ENCODE data around the gene CEMIP. TPM values are rescaled to one million over a fixed set of nuclear protein-coding genes. Genes with fewer than 3 reads are reported as not detected.

Gene CEMIP
- total RNA-seq, 1 donor from 2014 or later: not detected

DNA sequence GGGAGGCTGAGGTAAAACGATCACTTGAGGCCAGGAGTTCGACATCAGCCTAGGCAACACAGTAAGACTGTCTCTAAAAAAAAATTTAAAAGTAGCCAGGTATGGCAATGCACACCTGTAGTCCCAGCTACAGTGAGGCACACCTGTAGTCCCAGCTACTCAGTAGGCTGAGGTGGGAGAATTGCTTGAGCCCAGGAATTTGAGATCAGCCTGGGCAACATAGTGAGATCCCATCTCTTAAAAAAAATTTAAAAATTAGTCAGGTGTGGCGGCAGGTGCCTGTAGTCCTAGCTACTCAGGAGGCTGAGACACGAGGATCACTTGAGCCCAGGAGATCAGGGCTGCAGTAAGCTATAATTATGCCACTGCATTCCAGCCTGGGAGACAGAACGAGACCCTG is 203.7 kb downstream of the CEMIP start:
- Histone ChIP-seq H3K4me1 (peaks cover 10% of the 10 kb centered on the region), H2AFZ (replicated peaks) (no peak overlapping the region), H3K4me3 (no peak overlapping the region), H3K27me3 (no peaks in the 10 kb centered on the region), H3F3A (ENCODE audit: low read depth) (peaks cover 5% of the 10 kb centered on the region), H3K79me2 (ENCODE audit: low read depth) (peaks cover 65% of the 10 kb centered on the region), H3K9ac (no peak overlapping the region), H3K27ac (peak overlapping the region; percentile 20), H3K9me3 (ENCODE audit: low read depth) (no peaks in the 10 kb centered on the region), H4K20me1 (ENCODE audit: low read depth) (peaks cover 55% of the 10 kb centered on the region), H3K36me3 (no peaks in the 10 kb centered on the region), H3K4me2 (no peak overlapping the region)
- no peak overlapping the region for H3K27ac Mint-ChIP-seq
- peaks cover 10% of the 10 kb centered on the region for H3K4me1 Mint-ChIP-seq
- no peaks in the 10 kb centered on the region for H3K9me3 Mint-ChIP-seq
- no peak overlapping the region for H3K4me3 Mint-ChIP-seq
- H3K27me3 Mint-ChIP-seq (ENCODE audit: insufficient read depth, low read depth): no peaks in the 10 kb centered on the region
- TF ChIP-seq CTCF (IDR thresholded peaks at IDR 0.05) (no peak), EZH2phosphoT487 (IDR thresholded peaks at IDR 0.05) (no peak), EZH2 (IDR thresholded peaks at IDR 0.05) (no peak)
- H3K36me3 Mint-ChIP-seq: peaks cover 19% of the 10 kb centered on the region
- DNase-seq (ENCODE audit: low spot score): no peak

- H3K4me3 Mint-ChIP-seq: no peak overlapping the region
Observed at GRCh38 chr15:80984856-80985255, 205.7 kb downstream of the CEMIP start.

GRCh38 chr15:80985981-80986380 is 206.8 kb downstream of the CEMIP start:
- Histone ChIP-seq H3K4me2 (no peak overlapping the region), H3K27me3 (no peaks in the 10 kb centered on the region), H3K79me2 (ENCODE audit: low read depth) (peaks cover 79% of the 10 kb centered on the region), H3K4me3 (no peak overlapping the region), H2AFZ (replicated peaks) (no peak overlapping the region), H3K27ac (no peak overlapping the region), H3K9ac (no peak overlapping the region), H3K4me1 (peaks cover 26% of the 10 kb centered on the region), H4K20me1 (ENCODE audit: low read depth) (peaks cover 55% of the 10 kb centered on the region), H3K36me3 (no peaks in the 10 kb centered on the region), H3F3A (ENCODE audit: low read depth) (peaks cover 12% of the 10 kb centered on the region), H3K9me3 (ENCODE audit: low read depth) (no peaks in the 10 kb centered on the region)
- Mint-ChIP-seq H3K36me3 (peaks cover 5% of the 10 kb centered on the region), H3K4me3 (no peak overlapping the region), H3K27ac (no peak overlapping the region), H3K4me1 (peaks cover 25% of the 10 kb centered on the region), H3K27me3 (ENCODE audit: insufficient read depth, low read depth) (no peaks in the 10 kb centered on the region), H3K9me3 (no peaks in the 10 kb centered on the region)
- DNase-seq (ENCODE audit: low spot score): no peak
- TF ChIP-seq EZH2phosphoT487 (IDR thresholded peaks at IDR 0.05) (no peak), CTCF (IDR thresholded peaks at IDR 0.05) (no peak), EZH2 (IDR thresholded peaks at IDR 0.05) (no peak)

More at GRCh38 chr15:80984856-80985255, 205.7 kb downstream of the CEMIP start:
- no peak for DNase-seq (ENCODE audit: low spot score)
- H3K36me3 Mint-ChIP-seq: peaks cover 8% of the 10 kb centered on the region
- Histone ChIP-seq H3K9me3 (ENCODE audit: low read depth) (no peaks in the 10 kb centered on the region), H3K4me3 (no peak overlapping the region), H3K27ac (no peak overlapping the region), H2AFZ (replicated peaks) (no peak overlapping the region), H3K36me3 (no peaks in the 10 kb centered on the region), H3K4me2 (no peak overlapping the region), H3K27me3 (no peaks in the 10 kb centered on the region), H4K20me1 (ENCODE audit: low read depth) (peaks cover 55% of the 10 kb centered on the region), H3K79me2 (ENCODE audit: low read depth) (peaks cover 79% of the 10 kb centered on the region), H3K4me1 (peaks cover 20% of the 10 kb centered on the region), H3F3A (ENCODE audit: low read depth) (peaks cover under 1% of the 10 kb centered on the region), H3K9ac (no peak overlapping the region)
- no peak overlapping the region for H3K27ac Mint-ChIP-seq
- no peaks in the 10 kb centered on the region for H3K9me3 Mint-ChIP-seq
- no peaks in the 10 kb centered on the region for H3K27me3 Mint-ChIP-seq (ENCODE audit: insufficient read depth, low read depth)
- no peak for TF ChIP-seq CTCF (IDR thresholded peaks at IDR 0.05)
- no peak for TF ChIP-seq EZH2 (IDR thresholded peaks at IDR 0.05)
- no peak for TF ChIP-seq EZH2phosphoT487 (IDR thresholded peaks at IDR 0.05)
- H3K4me1 Mint-ChIP-seq: peaks cover 21% of the 10 kb centered on the region

Data from neural progenitor cell (in vitro differentiated cells).